ENCODE results near the gene MED9. TPM values are rescaled to one million over a fixed set of nuclear protein-coding genes. Genes with fewer than 3 reads are reported as not detected.
A peak's percentile ranks its signal among the peaks of the same experiment; 100 is the strongest.

The MED9 gene
- total and polyA plus RNA-seq, 9 of the 15 experiments (the other 6 are each of a cell fraction or from before 2014, with no cell fraction given), result 2.2 to 15.8 (median 12.7) TPM

DNA sequence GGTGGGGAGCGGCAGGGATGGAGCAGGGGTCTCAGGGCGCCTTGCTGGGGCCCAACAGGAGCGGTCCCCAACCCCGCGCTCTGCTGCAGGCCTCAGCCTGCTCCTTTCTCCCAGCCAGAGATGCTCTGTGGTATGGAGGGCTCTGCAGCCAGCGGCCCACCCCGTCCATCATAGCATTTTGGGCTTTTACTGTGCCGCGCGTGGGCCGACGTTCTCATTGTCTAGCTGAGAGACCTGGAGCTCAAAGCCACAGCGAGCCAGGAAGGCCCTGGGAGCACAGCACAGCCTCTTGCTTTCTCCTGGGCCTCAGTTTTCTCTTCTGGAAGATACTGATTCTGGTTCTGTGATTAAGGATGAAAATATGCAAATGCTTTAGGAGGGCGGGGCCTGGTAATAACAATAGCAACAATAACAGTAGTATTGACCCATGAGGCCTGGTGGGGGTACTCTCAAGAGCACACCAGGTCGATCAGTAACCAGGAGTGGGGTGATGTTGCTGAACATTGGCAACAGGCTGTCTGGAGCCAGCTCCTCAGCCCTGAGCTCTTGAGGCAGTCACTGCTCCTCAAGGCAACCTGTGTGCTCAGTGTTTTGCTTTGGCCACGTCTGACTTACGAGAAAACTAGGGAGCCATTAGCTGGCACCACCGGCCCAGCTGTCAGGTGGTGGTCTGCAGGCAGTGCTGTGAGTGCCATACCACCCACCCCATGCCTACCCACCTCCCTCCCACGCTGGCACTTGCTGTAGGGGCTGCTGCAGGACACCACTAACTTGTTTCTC lies 20.5 kb downstream of the MED9 start:
- Histone ChIP-seq H3K9me3 (replicated peaks; ENCODE audit: control insufficient read depth, insufficient read depth, low read depth, low read length) (no peaks in the 10 kb centered on the region), H3K4me1 (replicated peaks in 1 of 2; ENCODE audit: control insufficient read depth in 2 of 2, insufficient read depth in 2 of 2, low read length in 2 of 2) (peaks cover 0 to 16% of the 10 kb centered on the region in 2 experiments; a peak in 3 of 5 replicates), H3K4me2 (ENCODE audit: insufficient read depth, low read length) (no peak overlapping the region), H3K9ac (ENCODE audit: insufficient read depth in 1 of 2, low read depth in 2 of 2, low read length in 2 of 2) (no peak overlapping the region), H3K4me3 (no peak overlapping the region), H2AFZ (ENCODE audit: low read depth, low read length) (no peak overlapping the region), H3K79me2 (ENCODE audit: control insufficient read depth, insufficient read depth, low read length) (no peaks in the 10 kb centered on the region), H4K20me1 (replicated peaks; ENCODE audit: control insufficient read depth, insufficient read depth, low read length) (no peaks in the 10 kb centered on the region), H3K36me3 (ENCODE audit: control insufficient read depth, insufficient read depth, low read length) (peaks cover 12% of the 10 kb centered on the region; the same call in 1 of the 3 replicates), H3K27ac (ENCODE audit: extremely low read depth, low read depth, low read length) (no peak overlapping the region), H3K9me1 (ENCODE audit: control insufficient read depth, insufficient read depth, low read length) (no peaks in the 10 kb centered on the region), H3K27me3 (ENCODE audit: control insufficient read depth in 2 of 2, insufficient read depth in 2 of 2, low read length in 2 of 2) (peaks cover 3 to 20% of the 10 kb centered on the region in 2 experiments; a peak in 2 of 5 replicates)
- CTCF ChIA-PET (ENCODE audit: low intra/inter-chr PET ratio), result interaction anchor here (1.7 to 1.8 kb wide), 2 partner anchors 74 to 141 kb away, joined by 4 to 8 read pairs; no protein-coding TSS in a partner anchor
- FAIRE-seq, result no peak
- peak; percentile 5; the same call in 2 of the 3 replicates for ATAC-seq
- in situ Hi-C loops (cut with MboI), result no loop called here
- 12% methylated on average over 13 of the region's 19 CpGs for WGBS (ENCODE audit: insufficient coverage, low coverage, missing lambda C conversion rate)
- intact Hi-C loops (cut with micrococcal nuclease), result loop anchor here (2.0 to 5.0 kb wide), 3 partner anchors 72 to 145 kb away; no protein-coding TSS in a partner anchor
- TF ChIP-seq, protein P1, sequence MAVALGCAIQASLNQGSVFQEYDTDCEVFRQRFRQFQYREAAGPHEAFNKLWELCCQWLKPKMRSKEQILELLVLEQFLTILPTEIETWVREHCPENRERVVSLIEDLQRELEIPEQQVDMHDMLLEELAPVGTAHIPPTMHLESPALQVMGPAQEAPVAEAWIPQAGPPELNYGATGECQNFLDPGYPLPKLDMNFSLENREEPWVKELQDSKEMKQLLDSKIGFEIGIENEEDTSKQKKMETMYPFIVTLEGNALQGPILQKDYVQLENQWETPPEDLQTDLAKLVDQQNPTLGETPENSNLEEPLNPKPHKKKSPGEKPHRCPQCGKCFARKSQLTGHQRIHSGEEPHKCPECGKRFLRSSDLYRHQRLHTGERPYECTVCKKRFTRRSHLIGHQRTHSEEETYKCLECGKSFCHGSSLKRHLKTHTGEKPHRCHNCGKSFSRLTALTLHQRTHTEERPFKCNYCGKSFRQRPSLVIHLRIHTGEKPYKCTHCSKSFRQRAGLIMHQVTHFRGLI (CRISPR knock-in tag; IDR thresholded peaks at IDR 0.05), result no peak
- TF ChIP-seq ZNF707 (CRISPR knock-in tag; conservative IDR thresholded peaks at IDR 0.05), result 0 out of 2 replicates have a peak, but pooled peaks have one; percentile 22
- POLR2A ChIA-PET, result interaction anchor here (0.6 to 1.2 kb wide), 8 partner anchors 8 to 299 kb away, joined by 3 to 7 read pairs (median 3); no protein-coding TSS in a partner anchor
- no TSS peak for BruUV-seq (replicated peaks)
- no peak for DNase-seq (ENCODE audit: extremely low read depth in 1 of 4, low spot score in 3 of 4)

All from K562 (cell line).